ENCODE measurements around the gene CXCL6.

CXCL6 gene

GRCh38 chr4:73836373-73837279 lies at the start of gene CXCL6:
TSS of gene CXCL6 (plus strand) at chr4:73836678. CDS start at chr4:73836751, 73 bp downstream.
- DNase-seq (ENCODE audit: low read depth) = no peak

- no peak for DNase-seq (ENCODE audit: low read depth)
Measured at GRCh38 chr4:73788411-73788810, 48.1 kb upstream of the CXCL6 start.

GRCh38 chr4:73798842-73799241 lies 37.6 kb upstream of the CXCL6 start:
- no peak for DNase-seq (ENCODE audit: low read depth)

GRCh38 chr4:73800206-73800605 lies 36.3 kb upstream of the CXCL6 start:
- no peak for DNase-seq (ENCODE audit: low read depth)

- DNase-seq (ENCODE audit: low read depth) = no peak
Measured at GRCh38 chr4:73801692-73802091, 34.8 kb upstream of the CXCL6 start.

- no peak for DNase-seq (ENCODE audit: low read depth)
Measured at GRCh38 chr4:73803213-73803612, 33.3 kb upstream of the CXCL6 start.

- no peak for DNase-seq (ENCODE audit: low read depth)
Measured at GRCh38 chr4:73810191-73810590, 26.3 kb upstream of the CXCL6 start.

GRCh38 chr4:73811841-73812240 lies 24.6 kb upstream of the CXCL6 start:
- no peak for DNase-seq (ENCODE audit: low read depth)

- no peak for DNase-seq (ENCODE audit: low read depth)
Measured at GRCh38 chr4:73814679-73815078, 21.8 kb upstream of the CXCL6 start.

- no peak for DNase-seq (ENCODE audit: low read depth)
Measured at GRCh38 chr4:73815145-73815544, 21.3 kb upstream of the CXCL6 start.

- peak; percentile 55 for DNase-seq (ENCODE audit: low read depth)
Measured at GRCh38 chr4:73816814-73817213, 19.7 kb upstream of the CXCL6 start.

GRCh38 chr4:73817341-73817740 lies 19.1 kb upstream of the CXCL6 start:
- DNase-seq (ENCODE audit: low read depth) = no peak

GRCh38 chr4:73821325-73821724 lies 15.2 kb upstream of the CXCL6 start:
- DNase-seq (ENCODE audit: low read depth) = no peak

- DNase-seq (ENCODE audit: low read depth) = no peak
Measured at GRCh38 chr4:73822389-73822788, 14.1 kb upstream of the CXCL6 start.

GRCh38 chr4:73822812-73823504 lies 13.5 kb upstream of the CXCL6 start:
- DNase-seq (ENCODE audit: low read depth) = no peak

- no peak for DNase-seq (ENCODE audit: low read depth)
Measured at GRCh38 chr4:73823760-73824159, 12.7 kb upstream of the CXCL6 start.

- DNase-seq (ENCODE audit: low read depth) = no peak
Measured at GRCh38 chr4:73828956-73829355, 7.5 kb upstream of the CXCL6 start.

GRCh38 chr4:73831569-73831968 lies 4.9 kb upstream of the CXCL6 start:
- DNase-seq (ENCODE audit: low read depth) = peak; percentile 31

- DNase-seq (ENCODE audit: low read depth) = no peak
Measured at GRCh38 chr4:73832651-73833237, 3.7 kb upstream of the CXCL6 start.

- no peak for DNase-seq (ENCODE audit: low read depth)
Measured at GRCh38 chr4:73839071-73839470, 2.6 kb downstream of the CXCL6 start.

- no peak for DNase-seq (ENCODE audit: low read depth)
Measured at GRCh38 chr4:73839715-73840114, 3.2 kb downstream of the CXCL6 start.

- no peak for DNase-seq (ENCODE audit: low read depth)
Measured at GRCh38 chr4:73841243-73841925, 4.9 kb downstream of the CXCL6 start.

All from GM04504 (cell line).